Astrocyte (in vitro differentiated cells and primary cell): ENCODE measurements around the gene AFAP1L2. TPM values are rescaled to one million over a fixed set of nuclear protein-coding genes. Genes with fewer than 3 reads are reported as not detected.
A peak's percentile ranks its signal among the peaks of the same experiment; 100 is the strongest.

Source experiments
- DNase-seq: peaks from one replicate; pipeline ENCODE4 v3.0.0-alpha.2; 2010; ENCODE audit warnings: low read depth
- FAIRE-seq: peaks from 2 replicates; lab custom pipeline; 2011; peaks lifted over from hg19 to GRCh38; lab: Jason Lieb, UNC
- H2AFZ ChIP-seq: 2 replicates; pipeline ENCODE4 v1.6.0; 2012; ENCODE audit warnings: low read depth, low read length, inconsistent platforms
- H3K27ac ChIP-seq: 2 replicates; pipeline ENCODE4 v1.5.1; 2011; ENCODE audit warnings: low read depth, low read length, inconsistent platforms
- H3K27me3 ChIP-seq: 2 replicates; pipeline ENCODE4 v1.6.0; 2011; ENCODE audit warnings: low read length, inconsistent platforms; ENCODE audit not compliant: insufficient read depth
- H3K36me3 ChIP-seq: 2 replicates; pipeline ENCODE4 v1.5.1; 2011; ENCODE audit warnings: low read length, inconsistent platforms; ENCODE audit not compliant: insufficient read depth
- H3K4me1 ChIP-seq: 2 replicates; pipeline ENCODE4 v1.5.1; 2011; ENCODE audit warnings: low read length, inconsistent platforms; ENCODE audit not compliant: insufficient read depth
- H3K4me2 ChIP-seq: 2 replicates; pipeline ENCODE4 v1.6.0; 2012; ENCODE audit warnings: low read length, inconsistent platforms
- H3K4me3 ChIP-seq: 2 replicates; pipeline ENCODE4 v1.5.1; 2011; ENCODE audit warnings: low read depth, mild to moderate bottlenecking, low read length, inconsistent platforms; ENCODE audit not compliant: insufficient read depth
- H3K79me2 ChIP-seq: 2 replicates; pipeline ENCODE4 v1.6.0; 2012; ENCODE audit warnings: mild to moderate bottlenecking, low read length, inconsistent platforms; ENCODE audit not compliant: insufficient read depth
- H3K9ac ChIP-seq: 2 replicates; pipeline ENCODE4 v1.6.0; 2012; ENCODE audit warnings: mild to moderate bottlenecking, low read length, inconsistent platforms
- H3K9me3 ChIP-seq: 2 replicates; pipeline ENCODE4 v1.5.1; 2012; ENCODE audit warnings: low read depth, mild to moderate bottlenecking, low read length, inconsistent platforms; ENCODE audit not compliant: insufficient read depth
- H4K20me1 ChIP-seq: 2 replicates; pipeline ENCODE4 v1.6.0; 2012; ENCODE audit warnings: low read length, inconsistent platforms; ENCODE audit not compliant: insufficient read depth
- H3K27ac Mint-ChIP-seq: one replicate; pipeline ENCODE4 v1.8.0; 2021; ENCODE audit warnings: mild to moderate bottlenecking, mixed read lengths; ENCODE audit not compliant: unreplicated experiment
- H3K27me3 Mint-ChIP-seq: one replicate; pipeline ENCODE4 v1.8.0; 2021; ENCODE audit warnings: low read depth, mixed read lengths; ENCODE audit not compliant: unreplicated experiment
- H3K36me3 Mint-ChIP-seq: one replicate; pipeline ENCODE4 v1.8.0; 2021; ENCODE audit warnings: low read depth, mixed read lengths; ENCODE audit not compliant: unreplicated experiment
- H3K4me1 Mint-ChIP-seq: one replicate; pipeline ENCODE4 v1.8.0; 2021; ENCODE audit warnings: low read depth, mixed read lengths; ENCODE audit not compliant: unreplicated experiment
- H3K4me3 Mint-ChIP-seq: one replicate; pipeline ENCODE4 v1.8.0; 2021; ENCODE audit warnings: mild to moderate bottlenecking, moderate library complexity, mixed read lengths; ENCODE audit not compliant: unreplicated experiment
- H3K9me3 Mint-ChIP-seq: one replicate; pipeline ENCODE4 v1.8.0; 2021; ENCODE audit warnings: mild to moderate bottlenecking, mixed read lengths; ENCODE audit not compliant: unreplicated experiment
- CTCF ChIP-seq: IDR thresholded peaks from 2 replicates; pipeline ENCODE4 v1.5.1; 2011; ENCODE audit warnings: low read depth, mild to moderate bottlenecking, inconsistent platforms, low read length, moderate library complexity; ENCODE audit not compliant: insufficient read depth
- EZH2 ChIP-seq: IDR thresholded peaks from 2 replicates; pipeline ENCODE4 v1.6.1; 2012; ENCODE audit warnings: mild to moderate bottlenecking, low read length, inconsistent platforms; ENCODE audit not compliant: insufficient read depth
- total RNA-seq: library from RNA; stranded (reverse); gene quantifications from 2 replicates; pipeline ENCODE4 v1.2.1, GENCODE V29; 2021

Gene AFAP1L2
- total RNA-seq, 1 donor from 2014 or later = 26.6 TPM

- no peak overlapping the region for H2AFZ ChIP-seq
- Mint-ChIP-seq H3K27ac (no peak overlapping the region), H3K4me1 (peaks cover 51% of the 10 kb centered on the region), H3K36me3 (peaks cover 6% of the 10 kb centered on the region), H3K4me3 (no peak overlapping the region), H3K9me3 (peaks cover 2% of the 10 kb centered on the region), H3K27me3 (no peaks in the 10 kb centered on the region)
- H3K79me2 ChIP-seq = no peaks in the 10 kb centered on the region
- H3K36me3 ChIP-seq = no peaks in the 10 kb centered on the region
- no peak overlapping the region for H3K27ac ChIP-seq
- H3K9ac ChIP-seq = no peak overlapping the region
- no peak for DNase-seq
- no peak overlapping the region for H3K4me2 ChIP-seq
- no peaks in the 10 kb centered on the region for H4K20me1 ChIP-seq
- peaks cover 15% of the 10 kb centered on the region for H3K4me1 ChIP-seq
- no peak overlapping the region for H3K4me3 ChIP-seq
- TF ChIP-seq EZH2 = no peak
- TF ChIP-seq CTCF = no peak
- no peak for FAIRE-seq
- no peaks in the 10 kb centered on the region for H3K9me3 ChIP-seq
- peaks cover 6% of the 10 kb centered on the region for H3K27me3 ChIP-seq
These were observed 58.6 kb downstream of the AFAP1L2 start for GRCh38 chr10:114345701-114346100.

- no peak overlapping the region for H3K27ac Mint-ChIP-seq
- Histone ChIP-seq H3K27me3 (no peaks in the 10 kb centered on the region), H3K4me3 (no peak overlapping the region), H3K4me1 (peaks cover 14% of the 10 kb centered on the region), H3K79me2 (no peaks in the 10 kb centered on the region), H3K9me3 (no peaks in the 10 kb centered on the region), H3K27ac (no peak overlapping the region), H2AFZ (no peak overlapping the region), H4K20me1 (no peaks in the 10 kb centered on the region), H3K36me3 (no peaks in the 10 kb centered on the region), H3K4me2 (peak overlapping the region; percentile 18), H3K9ac (no peak overlapping the region)
- H3K9me3 Mint-ChIP-seq = no peaks in the 10 kb centered on the region
- FAIRE-seq = no peak
- H3K36me3 Mint-ChIP-seq = peaks cover 8% of the 10 kb centered on the region
- no peak for DNase-seq
- TF ChIP-seq EZH2 (no peak), CTCF (no peak)
- no peaks in the 10 kb centered on the region for H3K27me3 Mint-ChIP-seq
- H3K4me3 Mint-ChIP-seq = no peak overlapping the region
- peaks cover 40% of the 10 kb centered on the region for H3K4me1 Mint-ChIP-seq
These were observed 60.4 kb downstream of the AFAP1L2 start for GRCh38 chr10:114343623-114344505.

- Mint-ChIP-seq H3K36me3 (peaks cover 8% of the 10 kb centered on the region), H3K4me3 (no peak overlapping the region), H3K27me3 (no peaks in the 10 kb centered on the region), H3K4me1 (peaks cover 43% of the 10 kb centered on the region), H3K9me3 (no peaks in the 10 kb centered on the region), H3K27ac (no peak overlapping the region)
- H2AFZ ChIP-seq = no peak overlapping the region
- H3K9ac ChIP-seq = no peak overlapping the region
- TF ChIP-seq CTCF = no peak
- no peak for TF ChIP-seq EZH2
- DNase-seq = no peak
- H3K27ac ChIP-seq = no peak overlapping the region
- FAIRE-seq = no peak
- peaks cover 15% of the 10 kb centered on the region for H3K4me1 ChIP-seq
- no peaks in the 10 kb centered on the region for H3K9me3 ChIP-seq
- no peak overlapping the region for H3K4me3 ChIP-seq
- H3K79me2 ChIP-seq = no peaks in the 10 kb centered on the region
- no peaks in the 10 kb centered on the region for H3K36me3 ChIP-seq
- no peaks in the 10 kb centered on the region for H4K20me1 ChIP-seq
- H3K4me2 ChIP-seq = no peak overlapping the region
- H3K27me3 ChIP-seq = no peaks in the 10 kb centered on the region
These were observed 61.3 kb downstream of the AFAP1L2 start for GRCh38 chr10:114342976-114343375.
